HG03460 (cell line): ENCODE measurements around the gene ZFYVE28.
"Not testable (repeated sequence)": the region's sequence is repeated elsewhere in the genome, so short reads cannot be mapped to it uniquely, and the experiment has no call there.

Source experiments
- ATAC-seq: cut with Tn5 transposase; IDR thresholded peaks from one replicate; pipeline ENCODE4 v1.9.1; 2021; ENCODE audit not compliant: unreplicated experiment

Gene ZFYVE28

DNA sequence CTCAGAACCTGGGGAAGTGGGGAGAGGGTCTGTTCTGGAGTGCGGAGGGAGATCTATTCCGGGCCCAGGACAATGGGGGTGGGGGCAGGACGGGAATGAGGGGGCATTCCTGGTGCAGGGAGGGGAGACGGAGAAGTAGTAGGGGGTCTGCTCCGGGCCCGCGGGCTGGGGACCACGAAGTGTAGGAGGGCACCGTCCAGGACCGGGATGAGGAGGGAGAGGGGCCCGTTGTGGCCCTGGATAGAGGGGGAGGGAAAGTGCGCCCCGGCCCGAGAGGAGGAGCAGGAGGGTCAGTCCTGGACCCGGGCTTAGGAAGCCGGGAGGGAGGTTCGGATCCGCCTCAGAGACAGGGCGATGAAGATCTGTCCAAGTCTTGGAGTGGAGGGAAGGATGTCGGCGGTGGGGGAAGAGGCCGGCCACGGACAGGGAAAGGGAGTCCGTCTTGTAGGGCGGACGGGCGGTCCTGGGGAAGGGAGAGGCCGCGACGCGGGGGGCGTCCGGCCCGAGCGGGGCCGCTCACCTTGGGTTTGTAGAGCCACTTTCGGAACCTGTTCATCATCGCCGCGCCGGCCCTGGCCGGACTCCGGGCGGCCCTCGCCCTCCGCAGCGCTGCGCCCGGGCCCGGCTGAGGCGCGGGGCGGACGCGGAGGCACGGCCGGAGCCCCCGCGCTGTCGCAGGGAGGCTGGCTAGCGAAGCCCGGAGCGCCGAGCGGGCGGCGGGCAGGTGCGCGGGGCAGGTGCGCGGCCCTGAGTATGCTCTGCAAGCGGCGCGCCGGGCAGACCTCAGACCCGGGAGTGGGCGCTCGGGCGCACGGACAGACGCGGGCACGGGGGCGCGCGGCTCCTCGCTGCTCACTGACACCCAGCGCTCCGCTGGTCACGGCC is at the start of gene ZFYVE28:
ZFYVE28 (minus strand) TSS at position 881 of the 885 bp plus-strand sequence; CDS start at position 559, 322 bp downstream.
- ATAC-seq: peak; percentile 11

GRCh38 chr4:2465544-2465943 is 47.1 kb upstream of the ZFYVE28 start:
- not testable (repeated sequence) for ATAC-seq

GRCh38 chr4:2465032-2465431 is 46.6 kb upstream of the ZFYVE28 start:
- ATAC-seq: no peak

DNA sequence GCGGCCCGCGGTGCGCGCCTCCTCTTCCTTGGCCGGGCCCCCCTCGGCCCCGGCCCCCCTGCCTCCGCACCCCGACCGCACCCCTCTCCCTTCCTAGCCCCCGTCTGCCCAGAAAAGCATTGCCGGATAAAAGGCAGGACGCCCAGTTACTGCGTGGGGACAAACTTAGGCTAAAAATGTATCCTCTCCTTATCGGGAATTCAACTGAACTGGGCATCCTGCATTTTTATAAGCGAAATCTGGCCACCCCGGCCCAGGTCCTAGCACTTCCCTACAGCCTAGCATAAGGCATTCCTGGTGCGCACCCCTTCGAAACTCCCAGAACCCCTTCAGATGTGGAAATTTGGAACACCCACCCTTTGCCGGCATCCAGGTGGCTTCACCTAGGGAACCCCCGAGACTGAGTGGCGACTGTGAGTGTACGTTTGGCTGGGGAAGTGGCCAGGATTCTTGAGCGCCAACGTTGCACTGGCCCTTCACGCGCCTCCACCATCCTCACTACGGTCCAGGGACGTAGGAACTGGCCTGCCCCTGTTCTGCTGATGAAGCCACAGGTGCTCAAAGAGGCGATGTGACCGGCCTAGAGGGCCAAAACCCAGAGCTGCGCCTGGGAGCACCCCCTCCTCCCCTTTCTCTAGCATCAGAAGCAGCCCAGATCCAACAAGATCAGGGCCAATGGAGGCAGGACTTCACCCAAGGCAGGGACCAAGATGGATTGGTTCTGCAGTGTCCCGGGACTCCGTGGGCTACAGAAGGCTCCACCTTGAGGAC is 44.7 kb upstream of the ZFYVE28 start:
- no peak for ATAC-seq

DNA sequence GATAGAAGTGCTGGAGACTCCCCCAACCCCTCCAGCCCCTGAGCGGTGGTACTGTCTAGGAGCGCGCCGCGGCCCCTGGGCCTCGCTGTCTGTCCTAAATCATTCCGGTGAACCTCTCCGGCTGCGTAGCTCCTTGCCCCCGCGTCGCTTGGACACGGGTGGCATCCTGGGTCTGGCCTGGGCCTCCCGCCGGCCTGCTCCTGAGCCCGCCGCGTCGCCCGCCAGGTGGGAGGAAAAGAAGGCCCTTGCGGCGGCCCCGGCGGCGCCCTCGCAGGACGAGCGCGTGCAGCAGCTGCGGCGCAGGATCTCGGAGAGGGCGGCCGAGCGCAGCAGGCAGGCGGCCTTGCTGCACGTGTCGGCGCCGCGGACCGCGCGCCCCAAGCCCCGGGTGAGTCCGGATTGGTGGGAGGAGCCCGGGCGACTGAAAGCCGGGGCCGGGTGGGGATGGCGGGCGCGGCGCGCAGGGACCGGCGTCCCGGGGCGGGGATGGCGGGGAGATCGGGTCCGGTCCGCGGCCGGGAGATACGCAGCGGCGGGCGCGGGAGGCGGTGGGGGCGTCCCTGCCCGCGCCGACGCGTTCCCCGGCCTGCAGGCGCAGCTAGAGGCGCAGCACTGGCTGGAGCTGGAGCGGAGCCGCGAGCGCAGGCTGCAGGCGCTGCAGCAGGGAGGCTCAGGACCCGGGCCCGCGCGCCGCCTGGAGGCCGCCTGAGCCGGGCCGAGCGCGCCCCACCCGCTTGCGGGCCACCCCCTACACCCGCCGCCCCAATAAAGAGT is 44.0 kb upstream of the ZFYVE28 start:
- ATAC-seq: peak; percentile 75

DNA sequence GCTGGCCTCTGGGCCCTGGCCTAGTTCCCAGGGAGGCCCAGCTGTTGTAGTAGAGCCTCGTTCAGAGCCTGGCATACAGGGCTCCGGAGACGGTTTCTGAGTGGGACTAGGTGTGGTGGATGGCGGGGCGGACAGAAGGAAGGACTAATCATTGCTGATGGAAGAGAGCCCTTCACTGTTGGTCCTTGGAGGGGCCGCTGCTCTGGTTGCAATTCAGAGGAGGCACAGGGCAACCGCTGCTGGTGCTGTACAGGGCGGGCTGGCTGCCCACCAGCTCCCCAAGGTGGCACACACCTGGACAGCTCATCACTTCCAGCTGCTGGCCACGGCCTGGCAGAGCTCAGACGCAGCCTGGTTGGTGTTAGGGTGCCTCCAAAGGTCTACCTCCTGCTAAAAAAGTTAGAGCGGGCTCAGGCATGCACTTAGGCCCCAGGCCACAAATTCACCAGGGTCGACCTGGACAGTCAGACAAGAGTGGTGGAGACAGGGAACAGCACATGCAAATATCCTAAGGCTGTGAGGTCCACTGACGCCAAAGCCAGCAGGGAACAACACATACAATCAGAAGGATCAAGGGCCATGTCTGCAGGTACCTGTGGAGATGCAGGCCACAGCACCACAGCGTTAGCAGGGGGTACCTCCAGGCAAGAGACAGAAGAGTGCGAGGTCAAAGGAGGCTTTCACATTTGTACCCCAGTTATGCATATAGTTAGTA is 43.0 kb upstream of the ZFYVE28 start:
- no peak for ATAC-seq

- ATAC-seq: no peak
These were observed 41.3 kb upstream of the ZFYVE28 start for GRCh38 chr4:2459589-2460349.

DNA sequence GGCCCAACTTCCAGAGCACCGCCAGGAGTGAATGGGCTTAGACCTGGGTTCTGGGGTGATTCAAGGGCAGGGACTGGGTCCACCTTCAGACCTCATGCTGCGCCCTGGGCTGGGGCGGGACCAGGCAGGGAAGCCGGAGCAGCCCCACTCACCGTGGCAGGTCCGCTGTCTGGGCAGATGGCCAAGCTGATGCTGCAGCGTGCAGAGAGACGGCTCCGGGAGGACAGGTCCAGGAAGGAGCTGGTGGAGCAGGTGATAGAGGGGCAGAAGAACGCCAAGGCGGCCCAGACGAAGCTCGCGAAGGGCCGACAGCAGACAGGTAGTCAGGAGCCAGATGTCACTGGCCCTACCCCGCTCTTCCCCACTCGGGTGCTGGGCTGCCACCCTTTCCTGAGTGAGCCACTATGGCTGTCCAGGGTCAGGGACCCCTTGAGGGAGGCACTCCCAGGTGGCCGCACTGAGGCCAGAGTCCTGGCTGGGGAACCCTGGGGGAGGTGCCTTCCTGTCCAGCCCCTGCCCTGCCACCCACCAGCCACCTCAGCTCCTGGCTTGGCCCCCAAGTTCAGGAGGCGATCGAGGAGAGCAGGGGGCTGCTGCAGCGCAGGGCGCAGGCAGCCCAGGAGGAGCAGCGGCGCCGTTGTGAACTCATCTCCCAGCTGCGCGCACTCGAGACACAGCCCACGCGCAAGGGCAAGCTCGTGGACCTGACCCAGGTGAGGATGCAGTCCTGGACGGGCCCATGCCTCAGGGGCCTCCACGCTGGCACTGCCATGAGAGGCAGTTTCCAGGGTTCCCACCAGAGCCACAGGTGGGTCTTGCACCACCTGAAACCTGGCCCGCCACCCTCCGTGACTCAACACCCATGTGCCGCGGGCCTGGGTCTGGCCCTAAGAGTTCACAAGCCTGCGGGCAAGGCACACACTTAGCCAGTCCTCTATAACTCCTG is 40.4 kb upstream of the ZFYVE28 start:
- no peak for ATAC-seq

DNA sequence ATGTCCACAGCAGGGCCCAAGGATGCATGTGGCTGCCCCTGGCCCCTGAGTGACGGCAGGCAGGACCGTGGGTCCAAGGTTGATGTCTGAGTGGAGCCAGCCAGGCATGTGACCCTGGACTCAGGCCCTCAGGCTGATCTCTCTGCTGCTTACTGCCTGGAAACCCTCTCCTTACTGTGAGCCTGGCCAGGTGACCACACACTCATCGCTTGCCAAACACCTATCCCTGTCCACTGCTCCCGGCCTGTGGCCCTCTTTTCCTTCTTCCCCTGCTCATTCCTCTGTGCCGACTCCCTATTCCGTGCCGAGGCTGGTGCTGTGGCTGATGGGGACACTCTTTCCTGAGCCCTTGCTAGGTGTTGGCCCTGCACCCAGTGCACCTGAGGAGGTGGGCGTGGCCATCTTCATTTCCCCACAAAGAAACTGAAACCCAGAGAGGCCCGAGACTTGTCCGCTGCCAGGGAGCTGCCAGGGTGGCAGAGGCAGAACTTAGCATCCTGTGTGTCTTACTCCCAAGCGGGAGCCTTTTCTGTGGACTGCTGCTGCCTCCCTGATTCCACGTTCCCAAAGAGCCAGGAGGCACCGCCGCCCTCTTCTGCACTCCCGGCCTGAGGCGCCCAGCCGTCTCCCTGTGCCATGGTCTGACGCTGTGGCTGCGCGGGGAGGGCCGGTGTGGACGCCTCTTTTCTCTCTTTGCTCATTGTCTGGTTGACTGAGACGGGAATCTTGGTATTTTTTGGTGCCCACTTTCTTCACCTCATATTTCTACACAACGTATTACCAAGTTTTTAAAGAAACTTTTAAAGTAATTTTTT is 39.2 kb upstream of the ZFYVE28 start:
- no peak for ATAC-seq

- ATAC-seq: no peak
These were observed 33.7 kb upstream of the ZFYVE28 start for GRCh38 chr4:2451821-2452785.

DNA sequence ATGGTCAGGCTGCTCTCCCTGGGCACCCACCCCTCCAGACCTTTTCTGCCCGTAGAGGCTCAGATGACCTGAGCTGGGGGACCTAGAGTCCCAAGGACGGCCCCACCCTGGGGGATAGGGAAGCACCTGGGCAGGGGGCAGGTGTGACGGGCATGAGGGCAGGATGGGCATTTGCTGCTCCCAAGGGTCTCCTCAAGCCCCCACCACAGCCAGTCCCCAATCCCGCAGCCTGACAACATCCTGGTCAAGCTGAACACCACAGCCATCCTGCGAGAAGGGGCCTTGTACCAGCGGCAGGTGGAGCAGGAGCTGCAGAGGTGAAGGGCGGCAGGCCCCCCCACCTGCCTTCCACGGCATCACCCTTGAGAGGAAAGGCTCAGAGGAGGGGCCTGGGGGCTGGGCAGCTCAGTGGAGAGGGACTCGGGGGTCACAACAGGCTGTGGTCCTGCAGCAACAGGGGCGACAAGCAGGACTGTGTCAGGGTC is 32.6 kb upstream of the ZFYVE28 start:
- ATAC-seq: no peak

DNA sequence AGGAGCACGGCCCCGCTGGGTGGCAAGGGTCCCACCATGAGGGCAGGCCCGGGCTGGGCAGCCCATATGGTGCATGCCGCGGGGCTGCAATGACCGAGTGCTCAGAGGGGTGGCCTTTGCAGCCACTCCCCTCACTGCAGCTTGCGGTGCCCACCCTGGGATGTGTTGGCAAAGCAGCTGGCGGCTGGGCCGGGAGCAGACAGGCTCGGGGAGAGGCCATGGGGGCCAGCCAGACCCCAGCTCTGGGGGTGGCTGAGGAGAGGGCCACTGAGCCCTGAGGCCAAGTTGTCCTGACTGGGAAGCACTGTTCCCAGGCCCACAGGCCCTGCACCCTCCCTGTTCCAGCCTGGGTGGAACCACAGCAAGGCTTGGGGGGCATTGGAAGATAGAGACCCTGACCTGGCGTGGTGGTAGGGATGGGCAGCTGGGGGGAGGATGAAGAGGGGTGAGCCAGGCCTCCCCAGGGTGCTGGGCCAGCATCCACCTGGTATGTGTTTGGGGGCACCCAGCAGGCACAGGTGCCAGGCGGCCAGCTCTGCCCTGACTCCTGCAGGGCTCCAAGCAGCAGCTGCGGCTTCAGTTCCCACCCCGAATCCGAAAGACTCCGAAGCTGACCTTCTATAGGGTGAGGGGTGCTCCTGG is 32.1 kb upstream of the ZFYVE28 start:
- ATAC-seq: no peak

GRCh38 chr4:2449511-2450392 is 31.3 kb upstream of the ZFYVE28 start:
- ATAC-seq: no peak

DNA sequence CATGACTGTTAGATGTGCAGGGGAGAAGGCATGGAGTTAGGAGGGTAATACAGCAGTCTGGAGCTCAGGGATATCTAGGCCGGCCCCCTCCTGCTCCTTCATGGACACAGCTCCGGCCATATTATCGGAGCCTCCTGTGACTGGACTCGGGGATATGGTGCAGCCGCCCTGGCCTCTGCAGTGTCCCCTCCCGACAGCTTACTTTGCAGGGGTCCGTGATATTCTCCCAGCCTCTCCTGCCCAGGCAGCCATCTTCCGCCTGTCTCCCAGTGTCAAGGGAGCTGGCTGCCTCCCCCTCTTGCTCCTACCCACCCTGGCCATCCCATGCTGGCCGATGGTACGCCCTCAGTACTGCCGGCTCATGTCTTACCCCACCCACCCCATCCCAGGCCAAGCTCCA is 30.6 kb upstream of the ZFYVE28 start:
- no peak for ATAC-seq

DNA sequence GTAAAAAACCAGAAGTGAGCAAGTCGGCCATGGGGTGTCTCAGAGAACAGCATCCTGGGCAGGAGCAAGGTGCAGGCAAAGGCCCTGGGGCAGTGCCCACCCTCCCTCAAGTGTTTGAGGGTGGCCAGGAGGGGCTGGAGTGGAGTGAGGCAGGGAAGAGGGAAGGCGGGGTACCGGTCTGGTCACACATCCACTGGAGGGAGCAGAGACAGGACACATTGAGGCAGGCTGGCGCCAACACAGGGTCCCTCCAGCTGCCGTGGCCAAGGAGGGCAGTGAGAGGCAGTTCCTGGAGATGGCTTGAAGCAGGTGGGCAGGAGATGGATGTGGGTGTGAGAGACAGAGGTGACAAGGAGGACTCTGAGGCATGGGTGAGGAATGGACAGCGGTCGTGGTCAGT is 30.1 kb upstream of the ZFYVE28 start:
- no peak for ATAC-seq
